ENCODE results near the gene ASPN.

Gene ASPN

DNA sequence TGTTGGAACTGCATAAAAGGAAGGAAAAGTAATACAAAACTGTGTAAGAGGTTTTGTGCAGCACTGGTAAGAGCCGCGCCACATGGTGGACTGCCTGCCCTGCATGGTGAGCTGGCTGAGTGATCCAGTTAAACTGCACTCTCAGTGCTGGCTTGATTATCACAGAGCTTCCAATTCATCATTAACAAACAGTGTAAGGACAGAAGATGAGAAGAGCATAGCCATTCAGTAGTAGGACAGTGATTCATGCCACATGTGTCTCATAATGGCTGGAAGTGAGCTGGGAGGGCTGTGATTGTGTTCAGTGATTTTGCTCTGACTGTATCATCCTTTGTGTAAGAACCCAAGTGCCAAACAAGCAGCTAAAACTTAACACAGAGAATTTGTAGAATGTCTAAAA lies 14.1 kb downstream of the ASPN start:
- no peak for DNase-seq (ENCODE audit: low read depth in 2 of 2)

DNA sequence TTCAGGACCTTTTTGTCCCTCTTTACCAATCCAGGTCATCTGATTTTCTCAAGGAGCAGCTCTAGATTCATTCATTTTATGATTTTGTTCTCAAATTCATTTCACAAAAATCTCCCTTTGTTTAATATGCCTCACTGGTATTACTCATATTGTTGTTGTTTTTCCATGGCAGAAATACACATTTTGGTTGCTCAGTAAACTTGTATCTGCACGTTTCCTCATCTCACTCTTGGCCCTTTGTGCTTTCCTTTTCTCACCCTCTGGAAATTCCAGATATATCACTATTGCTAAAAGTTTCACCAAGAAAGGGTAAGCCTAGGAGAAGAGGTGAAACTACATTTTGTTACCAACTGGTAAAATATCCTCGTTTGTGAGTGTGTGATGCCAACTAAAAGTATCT lies 14.8 kb downstream of the ASPN start:
- DNase-seq (ENCODE audit: low read depth in 2 of 2) = no peak

GRCh38 chr9:92467041-92467440 lies 15.3 kb downstream of the ASPN start:
- DNase-seq (ENCODE audit: low read depth in 2 of 2) = no peak

DNA sequence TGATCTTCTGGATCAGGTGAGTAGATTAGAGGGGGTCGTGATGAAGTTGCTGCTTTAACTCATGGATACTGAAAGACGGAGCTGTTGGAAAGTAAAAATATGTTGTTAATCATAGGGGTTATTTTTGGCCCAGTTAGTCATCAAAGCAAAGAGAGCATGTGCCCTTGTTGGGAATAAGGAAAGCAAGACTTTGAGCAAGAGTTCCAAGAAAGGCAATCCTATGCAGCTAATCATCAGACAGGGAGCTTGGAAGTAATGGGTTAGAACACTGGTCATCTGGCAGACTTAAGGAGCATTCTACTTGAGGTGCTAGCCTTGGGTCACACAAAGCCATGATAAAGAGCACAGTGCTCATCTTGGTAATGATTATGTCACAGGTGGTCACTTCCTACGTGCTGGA lies 18.3 kb downstream of the ASPN start:
- DNase-seq (ENCODE audit: low read depth in 2 of 2) = no peak

DNA sequence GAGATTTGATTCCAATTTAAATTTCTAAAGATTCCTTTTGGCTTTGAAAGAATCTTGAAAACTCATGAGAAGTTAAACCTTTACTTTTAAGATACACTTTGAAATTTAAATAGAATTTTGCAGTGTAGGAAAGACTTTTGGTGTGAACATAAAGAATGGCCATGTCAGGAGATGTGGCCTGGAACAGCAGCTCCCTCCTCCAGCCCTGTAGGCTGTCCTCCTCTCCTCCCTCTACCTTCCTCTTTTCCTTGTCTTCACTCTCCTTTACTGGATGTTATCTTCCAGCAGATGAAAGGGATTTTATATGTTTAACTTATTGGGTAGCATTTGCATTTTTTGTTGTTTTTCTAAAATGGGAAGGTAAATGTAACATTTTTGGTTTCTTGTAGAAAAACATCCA lies 18.9 kb downstream of the ASPN start:
- DNase-seq (ENCODE audit: low read depth in 2 of 2) = no peak

- DNase-seq (ENCODE audit: low read depth in 2 of 2) = no peak
Measured at GRCh38 chr9:92457576-92457975, 24.7 kb downstream of the ASPN start.

GRCh38 chr9:92455217-92455616 lies 27.1 kb downstream of the ASPN start:
- no peak for DNase-seq (ENCODE audit: low read depth in 2 of 2)

GRCh38 chr9:92446536-92446935 lies 35.8 kb downstream of the ASPN start:
- no peak for DNase-seq (ENCODE audit: low read depth in 2 of 2)

- no peak for DNase-seq (ENCODE audit: low read depth in 2 of 2)
Measured at GRCh38 chr9:92444841-92445240, 37.5 kb downstream of the ASPN start.

DNA sequence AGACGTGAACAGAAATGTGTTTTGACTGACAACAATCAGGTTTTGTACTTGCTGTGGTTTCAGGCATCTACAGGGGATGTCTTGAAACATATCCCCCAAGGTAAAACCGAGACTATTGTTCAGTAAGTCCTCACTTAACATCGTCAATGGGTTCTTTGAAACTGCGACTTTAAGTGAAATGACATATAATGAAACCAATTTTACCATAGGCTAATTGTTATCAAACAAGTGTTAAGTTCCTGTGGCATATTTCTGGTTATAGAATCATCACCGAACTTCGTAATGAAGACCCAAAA lies 41.6 kb downstream of the ASPN start:
- no peak for DNase-seq (ENCODE audit: low read depth in 2 of 2)

DNA sequence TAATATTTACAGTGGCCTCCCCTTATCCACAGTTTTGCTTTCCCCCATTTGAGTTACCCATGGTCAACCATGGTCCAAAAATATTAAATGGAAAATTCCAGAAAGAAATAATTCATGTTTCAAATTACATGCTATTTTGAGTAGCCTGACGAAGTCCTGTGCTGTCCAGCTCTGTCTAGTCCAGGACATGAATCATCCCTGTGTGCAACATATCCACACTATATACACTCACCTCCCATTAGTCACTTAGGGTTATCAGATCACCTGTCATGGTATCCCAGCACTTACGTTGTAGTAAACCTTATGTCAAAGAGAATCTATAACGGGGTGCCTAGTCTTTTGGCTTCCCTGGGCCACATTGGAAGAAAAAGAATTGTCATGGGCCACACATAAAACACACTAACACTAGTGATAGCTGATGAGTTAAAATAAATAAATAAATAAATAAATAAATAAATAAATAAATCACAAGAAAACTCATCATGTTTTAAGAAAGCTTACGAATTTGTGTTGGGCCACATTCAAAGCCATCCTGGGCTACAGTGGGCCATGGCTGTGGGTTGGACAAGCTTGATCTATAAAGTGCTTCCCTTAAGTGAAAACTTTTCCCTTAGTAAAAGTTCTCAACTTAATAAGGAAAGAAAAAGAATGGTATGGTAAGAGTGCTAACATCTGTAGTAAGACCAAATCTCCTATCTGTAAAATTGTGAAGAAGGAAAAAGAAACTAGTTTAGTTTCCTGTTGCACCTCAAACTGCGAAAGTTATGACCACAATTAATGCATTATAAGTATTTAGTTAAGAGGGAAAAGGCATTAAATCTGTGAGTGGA lies 42.2 kb downstream of the ASPN start:
- DNase-seq (ENCODE audit: low read depth in 2 of 2) = no peak

GRCh38 chr9:92438900-92439526 lies 43.3 kb downstream of the ASPN start:
- no peak for DNase-seq (ENCODE audit: low read depth in 2 of 2)

GRCh38 chr9:92435263-92435662 lies 47.0 kb downstream of the ASPN start:
- no peak for DNase-seq (ENCODE audit: low read depth in 2 of 2)

DNA sequence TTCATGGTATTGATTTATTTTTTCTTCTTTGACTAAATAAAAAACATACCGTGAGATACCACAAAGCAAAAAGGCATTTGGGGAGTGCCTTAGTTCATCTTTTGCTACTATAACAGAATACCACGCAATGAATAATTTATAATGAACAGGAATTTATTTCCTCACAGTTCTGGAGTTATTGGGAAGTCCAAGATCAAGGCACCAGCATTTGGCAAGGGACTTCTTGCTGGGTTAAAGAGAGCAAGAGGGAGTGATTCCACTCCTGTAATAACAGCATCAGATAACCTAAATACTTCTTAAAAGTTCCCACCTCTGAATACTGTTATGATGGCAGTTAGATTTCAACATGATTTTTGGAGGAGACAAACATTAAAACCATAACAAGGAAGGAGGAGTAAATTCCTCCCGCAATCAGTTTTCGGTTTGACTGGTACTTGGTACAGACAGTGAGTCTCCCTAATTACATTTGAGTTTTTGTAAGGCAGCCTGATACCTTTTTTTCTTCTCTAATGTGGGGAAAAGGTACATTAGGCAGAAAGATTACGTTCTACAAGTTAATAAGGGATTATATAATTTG lies 49.2 kb downstream of the ASPN start:
- no peak for DNase-seq (ENCODE audit: low read depth in 2 of 2)

DNA sequence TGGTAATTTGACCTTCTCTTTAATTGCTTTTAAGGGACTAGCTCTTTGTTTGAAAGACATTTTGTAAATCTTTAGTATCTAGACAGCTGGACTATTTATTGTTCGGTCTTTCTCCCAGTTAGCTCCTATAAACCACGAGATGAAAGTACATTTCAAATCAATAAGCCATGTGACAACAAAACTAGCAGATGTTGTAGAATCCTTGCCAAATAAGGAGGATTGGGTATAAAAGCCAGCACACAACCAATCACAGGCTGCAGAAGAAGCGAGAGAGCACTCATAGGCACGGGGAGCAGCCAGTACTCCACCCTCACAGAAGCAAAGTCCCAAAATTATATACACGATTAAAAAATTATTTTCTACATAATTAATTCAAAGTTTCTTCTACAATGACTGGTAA lies 50.0 kb downstream of the ASPN start:
- DNase-seq (ENCODE audit: low read depth in 2 of 2) = no peak

GRCh38 chr9:92429836-92430235 lies 52.5 kb downstream of the ASPN start:
- DNase-seq (ENCODE audit: low read depth in 2 of 2) = no peak

- DNase-seq (ENCODE audit: low read depth in 2 of 2) = no peak
Measured at GRCh38 chr9:92426501-92427145, 55.7 kb downstream of the ASPN start.

DNA sequence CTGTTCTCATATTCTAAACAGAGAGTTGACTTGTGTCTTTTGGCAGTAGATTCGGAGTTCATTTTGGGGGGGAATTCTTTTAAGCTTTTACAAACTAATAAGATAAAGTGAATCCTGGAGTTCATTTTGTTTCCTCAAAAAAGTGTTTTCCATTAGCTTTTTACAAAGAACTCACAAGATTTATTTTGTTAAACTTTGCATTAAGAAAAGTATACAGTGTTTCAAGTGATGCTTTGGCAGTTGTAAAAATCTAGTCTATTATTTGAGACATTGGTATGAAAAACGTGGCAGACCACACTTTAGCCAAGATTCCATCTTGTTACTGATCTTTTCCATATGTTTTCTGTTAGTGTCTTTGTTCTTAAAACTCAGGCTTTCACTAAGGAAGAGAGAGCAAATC lies 56.8 kb downstream of the ASPN start:
- no peak for DNase-seq (ENCODE audit: low read depth in 2 of 2)

DNA sequence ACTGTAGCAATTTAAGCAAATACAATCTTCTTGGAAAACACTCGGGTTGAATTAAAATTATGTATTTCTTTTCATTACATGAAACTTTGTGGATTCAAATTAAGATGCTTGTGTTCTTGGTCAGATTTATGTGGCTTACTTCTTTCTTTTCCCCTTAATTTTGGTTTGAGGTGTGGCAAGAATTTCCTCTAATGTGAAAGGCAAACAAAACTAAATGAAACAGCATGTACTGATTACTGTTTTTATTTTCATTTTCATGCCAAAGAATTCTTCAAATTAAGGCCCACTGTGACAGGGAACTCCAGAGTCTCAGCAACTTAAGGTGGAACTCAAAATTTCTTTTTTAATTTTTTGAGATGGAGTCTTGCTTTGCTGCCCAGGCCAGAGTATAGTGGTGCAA lies 58.0 kb downstream of the ASPN start, which contains the start of gene OMD:
TSS of gene OMD (minus strand) at position 132 of the 400 bp plus-strand sequence. CDS start 6,913 bp downstream, outside the sequence.
- no peak for DNase-seq (ENCODE audit: low read depth in 2 of 2)

DNA sequence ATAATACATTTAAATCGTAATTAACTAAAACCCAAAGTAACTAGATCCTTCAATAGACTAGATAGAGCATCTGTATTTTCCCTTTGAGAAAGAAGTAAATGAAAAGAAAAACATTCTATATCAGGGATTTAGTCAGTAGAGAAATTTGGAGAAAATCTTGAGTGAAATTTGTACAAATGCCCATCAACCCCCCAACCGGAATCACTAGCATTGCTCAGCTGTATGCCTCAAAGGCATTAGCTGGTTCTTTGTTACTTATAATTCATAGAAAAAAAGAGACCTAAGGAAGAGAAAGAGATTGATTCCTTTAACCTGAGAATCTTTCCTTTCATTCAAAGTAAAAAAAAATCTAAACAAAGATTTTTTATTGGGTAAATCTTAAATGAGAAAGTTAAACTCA lies 58.7 kb downstream of the ASPN start:
- no peak for DNase-seq (ENCODE audit: low read depth in 2 of 2)

GRCh38 chr9:92422611-92423338 lies 59.5 kb downstream of the ASPN start:
- DNase-seq (ENCODE audit: low read depth in 2 of 2) = no peak

- no peak for DNase-seq (ENCODE audit: low read depth in 2 of 2)
Measured at GRCh38 chr9:92414566-92414965, 67.7 kb downstream of the ASPN start.
